ENCODE results near the gene ULBP1. TPM values are rescaled to one million over a fixed set of nuclear protein-coding genes. Genes with fewer than 3 reads are reported as not detected.
"Not testable (repeated sequence)": the region's sequence is repeated elsewhere in the genome, so short reads cannot be mapped to it uniquely, and the experiment has no call there.

ULBP1 gene
- total RNA-seq, 2 donors from 2014 or later: 0.11 to 0.31 TPM

DNA sequence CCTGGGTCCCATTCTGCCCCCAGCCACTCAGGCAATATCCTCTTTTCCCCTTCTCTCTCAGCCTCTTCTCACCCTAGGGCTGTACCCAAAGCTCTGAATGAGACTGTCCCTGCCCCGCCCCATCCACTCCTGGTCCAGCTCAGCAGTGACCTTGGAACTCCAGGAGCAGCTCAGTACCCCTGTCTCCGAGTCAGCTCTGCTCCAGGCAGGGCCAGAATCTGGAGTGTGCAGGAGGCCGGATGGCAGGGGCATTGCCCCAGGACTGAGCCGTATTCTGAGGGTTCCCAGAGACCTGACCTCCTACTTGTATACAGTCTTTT lies 38.9 kb upstream of the ULBP1 start:
- DNase-seq (ENCODE audit: low spot score): no peak
- no peak for TF ChIP-seq CTCF (IDR thresholded peaks at IDR 0.05)
- no peaks in the 10 kb centered on the region for H3K36me3 ChIP-seq
- H3K9me3 ChIP-seq: no peaks in the 10 kb centered on the region
- no peaks in the 10 kb centered on the region for H3K27me3 ChIP-seq
- H3K27ac ChIP-seq: peak overlapping the region; percentile 47 to 67
- no peak overlapping the region for H3K4me3 ChIP-seq
- peaks cover 0 to 29% of the 10 kb centered on the region in 2 donors for H3K4me1 ChIP-seq

GRCh38 chr6:149925253-149925973 lies 38.3 kb upstream of the ULBP1 start:
- no peaks in the 10 kb centered on the region for H3K36me3 ChIP-seq

GRCh38 chr6:149925974-149926777 lies 37.6 kb upstream of the ULBP1 start:
- peaks cover 0 to 29% of the 10 kb centered on the region in 2 donors for H3K4me1 ChIP-seq
- peak overlapping the region; percentile 45 to 62 for H3K4me3 ChIP-seq
- peak; percentile 95 for DNase-seq (ENCODE audit: low spot score)
- TF ChIP-seq CTCF (IDR thresholded peaks at IDR 0.05): peak; percentile 93 to 96
- H3K27ac ChIP-seq: peak overlapping the region; percentile 47 to 67
- no peaks in the 10 kb centered on the region for H3K9me3 ChIP-seq
- H3K27me3 ChIP-seq: peaks cover 0 to 9% of the 10 kb centered on the region in 2 donors
- H3K36me3 ChIP-seq: no peaks in the 10 kb centered on the region

More at GRCh38 chr6:149925253-149925973, 38.3 kb upstream of the ULBP1 start:
- Histone ChIP-seq H3K9me3 (no peaks in the 10 kb centered on the region), H3K4me1 (peaks cover 0 to 29% of the 10 kb centered on the region in 2 donors), H3K27me3 (peaks cover 0 to 4% of the 10 kb centered on the region in 2 donors), H3K4me3 (peak overlapping the region; percentile 45 to 62), H3K27ac (peak overlapping the region; percentile 47 to 67)
- TF ChIP-seq CTCF (IDR thresholded peaks at IDR 0.05): no peak
- peak; percentile 62 for DNase-seq (ENCODE audit: low spot score)

DNA sequence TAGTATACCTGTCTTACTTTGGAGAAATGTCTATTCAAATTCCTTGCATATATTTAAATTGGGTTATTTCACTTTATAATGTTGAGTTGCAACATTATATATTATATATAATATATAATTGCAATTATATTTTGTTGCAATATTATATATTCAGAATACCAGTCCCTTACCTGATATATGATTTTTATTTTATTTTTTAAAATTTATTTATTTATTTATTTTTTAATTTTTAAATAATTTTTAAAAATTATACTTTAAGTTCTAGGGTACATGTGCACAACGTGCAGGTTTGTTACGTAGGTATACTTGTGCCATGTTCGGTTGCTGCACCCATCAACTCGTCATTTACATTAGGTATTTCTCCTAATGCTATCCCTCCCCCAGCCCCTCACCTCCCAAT lies 36.7 kb upstream of the ULBP1 start:
- H3K27ac ChIP-seq, H3K27me3 ChIP-seq, H3K36me3 ChIP-seq, H3K9me3 ChIP-seq, H3K4me3 ChIP-seq: not testable (repeated sequence)
- DNase-seq (ENCODE audit: low spot score): peak; percentile 32
- peaks cover 0 to 29% of the 10 kb centered on the region in 2 donors for H3K4me1 ChIP-seq

DNA sequence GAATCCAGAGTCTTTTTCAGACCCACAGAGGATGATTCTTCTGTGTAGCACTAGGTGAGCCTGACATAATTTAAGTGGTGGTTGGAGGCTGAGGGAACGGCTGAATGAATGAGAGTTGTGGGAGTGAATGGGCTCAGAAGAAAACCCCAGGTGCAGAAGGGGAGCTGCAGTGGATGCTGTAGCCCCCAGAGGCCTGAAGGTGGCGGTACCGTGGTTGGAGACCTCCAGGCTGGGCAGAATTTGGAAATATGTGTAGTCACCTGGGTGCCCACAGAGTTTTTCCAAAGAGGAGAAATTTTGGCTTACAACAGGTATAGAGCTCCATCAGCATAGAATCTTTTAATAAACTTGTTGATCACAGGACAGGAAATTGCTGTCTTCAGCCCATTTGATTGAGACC lies 34.3 kb upstream of the ULBP1 start:
- Histone ChIP-seq H3K27ac (no peak overlapping the region), H3K36me3 (no peaks in the 10 kb centered on the region), H3K27me3 (peaks cover 0 to 10% of the 10 kb centered on the region in 2 donors), H3K9me3 (no peaks in the 10 kb centered on the region), H3K4me3 (no peak overlapping the region), H3K4me1 (peaks cover 0 to 13% of the 10 kb centered on the region in 2 donors)
- no peak for DNase-seq (ENCODE audit: low spot score)
- TF ChIP-seq CTCF (IDR thresholded peaks at IDR 0.05): peak in 1 of 2 donors; percentile 23

- Histone ChIP-seq H3K4me1 (no peaks in the 10 kb centered on the region), H3K4me3 (no peak overlapping the region), H3K9me3 (no peaks in the 10 kb centered on the region), H3K27ac (no peak overlapping the region), H3K36me3 (no peaks in the 10 kb centered on the region), H3K27me3 (peaks cover 3 to 12% of the 10 kb centered on the region in 2 donors)
- no peak for DNase-seq (ENCODE audit: low spot score)
- no peak for TF ChIP-seq CTCF (IDR thresholded peaks at IDR 0.05)
Measured at GRCh38 chr6:149931501-149931900, 32.2 kb upstream of the ULBP1 start.

Measured in right atrium auricular region (tissue), 2 donors.